GM23338 (cell line): Measurements from ENCODE around the gene NSG1. TPM values are rescaled to one million over a fixed set of nuclear protein-coding genes. Genes with fewer than 3 reads are reported as not detected.

Experiments used
- ATAC-seq: fragments of 200-7000 bp; cut with Tn5 transposase; 3 replicates; pipeline ENCODE4 v1.9.1; 2020
- DNase-seq: peaks from one replicate; pipeline ENCODE4 v3.0.0-alpha.2; 2015; ENCODE audit warnings: low spot score
- H2AFZ ChIP-seq: fragments of 200-600 bp; sonication (generic); 2 replicates; pipeline ENCODE4 v1.8.0; 2016; ENCODE audit warnings: antibody characterized with exemption, mild to moderate bottlenecking, moderate library complexity
- H3F3A ChIP-seq: fragments of 200-600 bp; sonication (generic); replicated peaks from 2 replicates; pipeline ENCODE4 v1.8.0; 2017; ENCODE audit warnings: antibody characterized with exemption, mixed run types, low read depth
- H3K27ac ChIP-seq: fragments of 200-600 bp; sonication (generic); 2 replicates; pipeline ENCODE4 v1.6.1; 2016; ENCODE audit warnings: low read depth
- H3K27me3 ChIP-seq: fragments of 200-600 bp; sonication (generic); 2 replicates; pipeline ENCODE4 v1.8.0; 2016; ENCODE audit warnings: mild to moderate bottlenecking, mixed run types, moderate library complexity; ENCODE audit not compliant: insufficient read depth
- H3K36me3 ChIP-seq: fragments of 200-600 bp; sonication (generic); 2 replicates; pipeline ENCODE4 v1.8.0; 2016; ENCODE audit warnings: mild to moderate bottlenecking; ENCODE audit not compliant: insufficient read depth
- H3K4me1 ChIP-seq: fragments of 200-600 bp; sonication (generic); 2 replicates; pipeline ENCODE4 v1.8.0; 2016; ENCODE audit warnings: mild to moderate bottlenecking, moderate library complexity; ENCODE audit not compliant: insufficient read depth
- H3K4me2 ChIP-seq: fragments of 200-600 bp; sonication (generic); 2 replicates; pipeline ENCODE4 v1.7.1; 2017; ENCODE audit warnings: mixed run types
- H3K4me3 ChIP-seq: fragments of 200-600 bp; sonication (generic); 2 replicates; pipeline ENCODE4 v1.6.1; 2016; ENCODE audit warnings: mixed run types
- H3K79me2 ChIP-seq: fragments of 200-600 bp; sonication (generic); replicated peaks from 2 replicates; pipeline ENCODE4 v1.8.0; 2017; ENCODE audit warnings: mild to moderate bottlenecking; ENCODE audit not compliant: insufficient read depth
- H3K9me2 ChIP-seq: fragments of 200-600 bp; sonication (generic); 2 replicates; pipeline ENCODE4 v1.8.0; 2017; ENCODE audit not compliant: insufficient read depth
- H4K20me1 ChIP-seq: fragments of 200-600 bp; sonication (generic); replicated peaks from 2 replicates; pipeline ENCODE4 v1.8.0; 2017; ENCODE audit warnings: mild to moderate bottlenecking; ENCODE audit not compliant: insufficient read depth
- H3K27ac Mint-ChIP-seq: 2 replicates; pipeline ENCODE4 v1.8.0; 2020; ENCODE audit warnings: inconsistent platforms, mild to moderate bottlenecking, moderate library complexity, mixed read lengths
- H3K27me3 Mint-ChIP-seq: 3 replicates; pipeline ENCODE4 v1.8.0; 2022; ENCODE audit warnings: low read depth, mild to moderate bottlenecking, moderate library complexity, mixed read lengths, inconsistent platforms; ENCODE audit not compliant: insufficient read depth, poor library complexity
- H3K36me3 Mint-ChIP-seq: 3 replicates; pipeline ENCODE4 v1.8.0; 2021; ENCODE audit warnings: low read depth, mild to moderate bottlenecking, inconsistent platforms, moderate library complexity, mixed read lengths
- H3K4me1 Mint-ChIP-seq: 3 replicates; pipeline ENCODE4 v1.8.0; 2020; ENCODE audit warnings: mild to moderate bottlenecking, inconsistent platforms, mixed read lengths
- H3K4me3 Mint-ChIP-seq: 3 replicates; pipeline ENCODE4 v1.8.0; 2021; ENCODE audit warnings: moderate library complexity, mild to moderate bottlenecking, inconsistent platforms, mixed read lengths
- H3K9me3 Mint-ChIP-seq: 3 replicates; pipeline ENCODE4 v1.8.0; 2020; ENCODE audit warnings: moderate library complexity, mild to moderate bottlenecking, inconsistent platforms, mixed read lengths
- EZH2 ChIP-seq: fragments of 200-600 bp; sonication (generic); IDR thresholded peaks from one replicate; pipeline ENCODE4 v1.8.0; 2017; ENCODE audit warnings: antibody characterized with exemption, mild to moderate bottlenecking, low read depth; ENCODE audit not compliant: unreplicated experiment
- JUNB ChIP-seq: IDR thresholded peaks from one replicate; pipeline ENCODE4 v1.6.1; 2016; ENCODE audit warnings: antibody characterized with exemption; ENCODE audit not compliant: unreplicated experiment
- NANOG ChIP-seq: IDR thresholded peaks from 2 replicates; pipeline ENCODE4 v1.6.1; 2016; ENCODE audit warnings: antibody characterized with exemption, borderline replicate concordance
- polyA plus RNA-seq: library from polyadenylated mRNA; unstranded; fragments of >200 nt; fragmentation: Nextera tagmentation; extraction: Ambion mirVana; gene quantifications from 2 replicates; pipeline ENCODE4 v1.2.1, GENCODE V29; 2016
- total RNA-seq: library from RNA; depleted of rRNA; stranded (reverse); fragments of >200 nt; shearing (Covaris generic); gene quantifications from 2 replicates; pipeline ENCODE4 v1.2.3, GENCODE V29; 2014
- TF ChIP-seq, protein P1 (sequence below): fragments of 250-450 bp; sonication (Bioruptor Pico); IDR thresholded peaks from 2 replicates; pipeline ENCODE4 v1.5.0; 2020; ENCODE audit warnings: mild to moderate bottlenecking, moderate library complexity
- TF ChIP-seq, protein P2 (sequence below): IDR thresholded peaks from one replicate; pipeline ENCODE4 v1.6.1; 2018; ENCODE audit warnings: antibody characterized with exemption; ENCODE audit not compliant: unreplicated experiment

The NSG1 gene
- total and polyA plus RNA-seq, 2 experiments from 2014 or later = 17.4 to 34.5 TPM

DNA sequence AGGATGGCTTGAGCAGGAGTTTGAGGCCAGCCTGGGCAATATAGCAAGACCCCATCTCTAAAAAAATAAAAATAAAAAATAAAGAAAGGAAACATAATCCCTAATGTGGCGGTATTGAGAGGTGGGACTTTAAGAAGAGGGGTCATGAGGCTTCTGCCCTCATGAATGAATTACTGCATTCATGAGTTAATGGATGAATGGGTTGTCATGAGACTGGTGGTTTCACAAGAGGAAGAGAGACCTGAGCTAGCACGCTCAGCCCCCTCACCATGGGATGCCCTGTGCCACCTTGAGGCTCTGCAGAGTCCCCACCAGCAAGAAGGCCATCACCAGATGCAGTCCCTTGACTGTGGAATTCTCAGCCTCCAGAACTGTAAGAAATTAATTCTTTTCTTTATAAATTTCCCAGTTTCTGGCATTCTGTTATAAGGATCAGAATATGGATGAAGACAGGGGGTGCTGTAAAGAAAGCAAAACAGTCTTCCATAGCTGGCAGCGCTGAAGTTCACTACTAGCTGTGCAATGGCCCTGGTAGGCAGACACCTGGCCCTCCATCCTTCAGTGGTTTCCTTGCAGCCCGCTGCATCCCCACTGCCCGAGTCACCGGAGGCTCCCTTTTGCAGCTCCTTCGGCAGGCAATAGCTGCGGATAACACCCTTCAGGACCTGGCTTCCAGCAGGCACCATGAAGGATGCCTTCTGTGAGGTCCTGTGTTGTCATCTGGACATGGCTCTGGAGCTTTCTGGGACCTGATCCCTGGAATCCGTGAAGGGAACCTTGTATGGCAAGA lies 44.8 kb upstream of the NSG1 start:
- Histone ChIP-seq H3K4me1 (no peaks in the 10 kb centered on the region), H2AFZ (no peak overlapping the region), H3K4me3 (no peak overlapping the region), H3K27me3 (no peaks in the 10 kb centered on the region), H3K79me2 (no peaks in the 10 kb centered on the region), H4K20me1 (no peaks in the 10 kb centered on the region), H3K27ac (no peak overlapping the region), H3K9me2 (no peaks in the 10 kb centered on the region), H3F3A (no peaks in the 10 kb centered on the region), H3K4me2 (no peak overlapping the region), H3K36me3 (no peaks in the 10 kb centered on the region)
- Mint-ChIP-seq H3K4me3 (no peak overlapping the region), H3K27me3 (peaks cover 8% of the 10 kb centered on the region), H3K9me3 (no peaks in the 10 kb centered on the region), H3K27ac (no peak overlapping the region), H3K4me1 (no peaks in the 10 kb centered on the region), H3K36me3 (no peaks in the 10 kb centered on the region)
- DNase-seq (no peak), ATAC-seq (no peak)
- no peak for TF ChIP-seq EZH2
- TF ChIP-seq JUNB = no peak
- TF ChIP-seq NANOG = no peak
- TF ChIP-seq, protein P1, sequence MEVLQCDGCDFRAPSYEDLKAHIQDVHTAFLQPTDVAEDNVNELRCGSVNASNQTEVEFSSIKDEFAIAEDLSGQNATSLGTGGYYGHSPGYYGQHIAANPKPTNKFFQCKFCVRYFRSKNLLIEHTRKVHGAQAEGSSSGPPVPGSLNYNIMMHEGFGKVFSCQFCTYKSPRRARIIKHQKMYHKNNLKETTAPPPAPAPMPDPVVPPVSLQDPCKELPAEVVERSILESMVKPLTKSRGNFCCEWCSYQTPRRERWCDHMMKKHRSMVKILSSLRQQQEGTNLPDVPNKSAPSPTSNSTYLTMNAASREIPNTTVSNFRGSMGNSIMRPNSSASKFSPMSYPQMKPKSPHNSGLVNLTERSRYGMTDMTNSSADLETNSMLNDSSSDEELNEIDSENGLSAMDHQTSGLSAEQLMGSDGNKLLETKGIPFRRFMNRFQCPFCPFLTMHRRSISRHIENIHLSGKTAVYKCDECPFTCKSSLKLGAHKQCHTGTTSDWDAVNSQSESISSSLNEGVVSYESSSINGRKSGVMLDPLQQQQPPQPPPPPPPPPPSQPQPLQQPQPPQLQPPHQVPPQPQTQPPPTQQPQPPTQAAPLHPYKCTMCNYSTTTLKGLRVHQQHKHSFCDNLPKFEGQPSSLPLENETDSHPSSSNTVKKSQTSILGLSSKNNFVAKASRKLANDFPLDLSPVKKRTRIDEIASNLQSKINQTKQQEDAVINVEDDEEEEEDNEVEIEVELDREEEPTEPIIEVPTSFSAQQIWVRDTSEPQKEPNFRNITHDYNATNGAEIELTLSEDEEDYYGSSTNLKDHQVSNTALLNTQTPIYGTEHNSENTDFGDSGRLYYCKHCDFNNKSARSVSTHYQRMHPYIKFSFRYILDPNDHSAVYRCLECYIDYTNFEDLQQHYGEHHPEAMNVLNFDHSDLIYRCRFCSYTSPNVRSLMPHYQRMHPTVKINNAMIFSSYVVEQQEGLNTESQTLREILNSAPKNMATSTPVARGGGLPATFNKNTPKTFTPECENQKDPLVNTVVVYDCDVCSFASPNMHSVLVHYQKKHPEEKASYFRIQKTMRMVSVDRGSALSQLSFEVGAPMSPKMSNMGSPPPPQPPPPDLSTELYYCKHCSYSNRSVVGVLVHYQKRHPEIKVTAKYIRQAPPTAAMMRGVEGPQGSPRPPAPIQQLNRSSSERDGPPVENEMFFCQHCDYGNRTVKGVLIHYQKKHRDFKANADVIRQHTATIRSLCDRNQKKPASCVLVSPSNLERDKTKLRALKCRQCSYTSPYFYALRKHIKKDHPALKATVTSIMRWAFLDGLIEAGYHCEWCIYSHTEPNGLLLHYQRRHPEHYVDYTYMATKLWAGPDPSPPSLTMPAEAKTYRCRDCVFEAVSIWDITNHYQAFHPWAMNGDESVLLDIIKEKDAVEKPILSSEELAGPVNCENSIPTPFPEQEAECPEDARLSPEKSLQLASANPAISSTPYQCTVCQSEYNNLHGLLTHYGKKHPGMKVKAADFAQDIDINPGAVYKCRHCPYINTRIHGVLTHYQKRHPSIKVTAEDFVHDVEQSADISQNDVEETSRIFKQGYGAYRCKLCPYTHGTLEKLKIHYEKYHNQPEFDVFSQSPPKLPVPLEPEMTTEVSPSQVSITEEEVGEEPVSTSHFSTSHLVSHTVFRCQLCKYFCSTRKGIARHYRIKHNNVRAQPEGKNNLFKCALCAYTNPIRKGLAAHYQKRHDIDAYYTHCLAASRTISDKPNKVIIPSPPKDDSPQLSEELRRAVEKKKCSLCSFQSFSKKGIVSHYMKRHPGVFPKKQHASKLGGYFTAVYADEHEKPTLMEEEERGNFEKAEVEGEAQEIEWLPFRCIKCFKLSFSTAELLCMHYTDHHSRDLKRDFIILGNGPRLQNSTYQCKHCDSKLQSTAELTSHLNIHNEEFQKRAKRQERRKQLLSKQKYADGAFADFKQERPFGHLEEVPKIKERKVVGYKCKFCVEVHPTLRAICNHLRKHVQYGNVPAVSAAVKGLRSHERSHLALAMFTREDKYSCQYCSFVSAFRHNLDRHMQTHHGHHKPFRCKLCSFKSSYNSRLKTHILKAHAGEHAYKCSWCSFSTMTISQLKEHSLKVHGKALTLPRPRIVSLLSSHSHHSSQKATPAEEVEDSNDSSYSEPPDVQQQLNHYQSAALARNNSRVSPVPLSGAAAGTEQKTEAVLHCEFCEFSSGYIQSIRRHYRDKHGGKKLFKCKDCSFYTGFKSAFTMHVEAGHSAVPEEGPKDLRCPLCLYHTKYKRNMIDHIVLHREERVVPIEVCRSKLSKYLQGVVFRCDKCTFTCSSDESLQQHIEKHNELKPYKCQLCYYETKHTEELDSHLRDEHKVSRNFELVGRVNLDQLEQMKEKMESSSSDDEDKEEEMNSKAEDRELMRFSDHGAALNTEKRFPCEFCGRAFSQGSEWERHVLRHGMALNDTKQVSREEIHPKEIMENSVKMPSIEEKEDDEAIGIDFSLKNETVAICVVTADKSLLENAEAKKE (CRISPR knock-in tag) = no peak
- TF ChIP-seq, protein P2, sequence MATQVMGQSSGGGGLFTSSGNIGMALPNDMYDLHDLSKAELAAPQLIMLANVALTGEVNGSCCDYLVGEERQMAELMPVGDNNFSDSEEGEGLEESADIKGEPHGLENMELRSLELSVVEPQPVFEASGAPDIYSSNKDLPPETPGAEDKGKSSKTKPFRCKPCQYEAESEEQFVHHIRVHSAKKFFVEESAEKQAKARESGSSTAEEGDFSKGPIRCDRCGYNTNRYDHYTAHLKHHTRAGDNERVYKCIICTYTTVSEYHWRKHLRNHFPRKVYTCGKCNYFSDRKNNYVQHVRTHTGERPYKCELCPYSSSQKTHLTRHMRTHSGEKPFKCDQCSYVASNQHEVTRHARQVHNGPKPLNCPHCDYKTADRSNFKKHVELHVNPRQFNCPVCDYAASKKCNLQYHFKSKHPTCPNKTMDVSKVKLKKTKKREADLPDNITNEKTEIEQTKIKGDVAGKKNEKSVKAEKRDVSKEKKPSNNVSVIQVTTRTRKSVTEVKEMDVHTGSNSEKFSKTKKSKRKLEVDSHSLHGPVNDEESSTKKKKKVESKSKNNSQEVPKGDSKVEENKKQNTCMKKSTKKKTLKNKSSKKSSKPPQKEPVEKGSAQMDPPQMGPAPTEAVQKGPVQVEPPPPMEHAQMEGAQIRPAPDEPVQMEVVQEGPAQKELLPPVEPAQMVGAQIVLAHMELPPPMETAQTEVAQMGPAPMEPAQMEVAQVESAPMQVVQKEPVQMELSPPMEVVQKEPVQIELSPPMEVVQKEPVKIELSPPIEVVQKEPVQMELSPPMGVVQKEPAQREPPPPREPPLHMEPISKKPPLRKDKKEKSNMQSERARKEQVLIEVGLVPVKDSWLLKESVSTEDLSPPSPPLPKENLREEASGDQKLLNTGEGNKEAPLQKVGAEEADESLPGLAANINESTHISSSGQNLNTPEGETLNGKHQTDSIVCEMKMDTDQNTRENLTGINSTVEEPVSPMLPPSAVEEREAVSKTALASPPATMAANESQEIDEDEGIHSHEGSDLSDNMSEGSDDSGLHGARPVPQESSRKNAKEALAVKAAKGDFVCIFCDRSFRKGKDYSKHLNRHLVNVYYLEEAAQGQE = no peak
